Stimulated activated CD4-positive, alpha-beta T cell treated with anti-CD3 and anti-CD28 coated beads, TNF-alpha, amount 100 ng/mL, for 48 hours (primary cell): ENCODE data around the gene CCDC47.

ENCODE experiments used
- DNase-seq, 3 donors: peaks; one replicate each; pipeline ENCODE4 v3.0.0-alpha.2; 2020; ENCODE audit warnings: low read depth in 3 of 3

CCDC47 gene

DNA sequence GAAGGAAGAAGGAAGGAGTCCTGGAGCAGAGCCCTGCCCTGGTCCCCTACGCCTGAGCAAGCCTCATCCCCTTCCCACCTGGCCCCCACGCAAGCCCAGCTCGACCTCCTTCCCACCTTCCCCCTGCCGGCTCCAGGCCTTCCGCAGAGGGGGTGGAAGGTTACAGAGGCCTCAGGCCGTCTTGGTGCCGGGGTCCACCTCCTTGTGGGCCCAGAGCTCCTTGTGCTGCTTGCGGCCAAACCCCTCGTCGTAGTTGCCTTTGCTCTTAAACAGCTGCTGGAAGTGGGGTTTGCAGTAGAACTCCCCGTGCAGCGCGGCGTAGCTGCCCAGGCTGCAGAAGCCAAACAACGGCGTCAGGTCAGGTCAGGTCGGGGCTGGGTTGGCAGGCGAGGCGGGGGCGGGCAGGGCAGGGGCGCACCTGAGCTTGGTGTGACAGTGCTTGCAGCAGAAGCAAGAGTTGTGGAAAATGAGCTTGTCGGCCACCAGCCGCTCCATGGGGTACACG, 75.0 kb downstream of the CCDC47 start:
- DNase-seq: no peak

DNA sequence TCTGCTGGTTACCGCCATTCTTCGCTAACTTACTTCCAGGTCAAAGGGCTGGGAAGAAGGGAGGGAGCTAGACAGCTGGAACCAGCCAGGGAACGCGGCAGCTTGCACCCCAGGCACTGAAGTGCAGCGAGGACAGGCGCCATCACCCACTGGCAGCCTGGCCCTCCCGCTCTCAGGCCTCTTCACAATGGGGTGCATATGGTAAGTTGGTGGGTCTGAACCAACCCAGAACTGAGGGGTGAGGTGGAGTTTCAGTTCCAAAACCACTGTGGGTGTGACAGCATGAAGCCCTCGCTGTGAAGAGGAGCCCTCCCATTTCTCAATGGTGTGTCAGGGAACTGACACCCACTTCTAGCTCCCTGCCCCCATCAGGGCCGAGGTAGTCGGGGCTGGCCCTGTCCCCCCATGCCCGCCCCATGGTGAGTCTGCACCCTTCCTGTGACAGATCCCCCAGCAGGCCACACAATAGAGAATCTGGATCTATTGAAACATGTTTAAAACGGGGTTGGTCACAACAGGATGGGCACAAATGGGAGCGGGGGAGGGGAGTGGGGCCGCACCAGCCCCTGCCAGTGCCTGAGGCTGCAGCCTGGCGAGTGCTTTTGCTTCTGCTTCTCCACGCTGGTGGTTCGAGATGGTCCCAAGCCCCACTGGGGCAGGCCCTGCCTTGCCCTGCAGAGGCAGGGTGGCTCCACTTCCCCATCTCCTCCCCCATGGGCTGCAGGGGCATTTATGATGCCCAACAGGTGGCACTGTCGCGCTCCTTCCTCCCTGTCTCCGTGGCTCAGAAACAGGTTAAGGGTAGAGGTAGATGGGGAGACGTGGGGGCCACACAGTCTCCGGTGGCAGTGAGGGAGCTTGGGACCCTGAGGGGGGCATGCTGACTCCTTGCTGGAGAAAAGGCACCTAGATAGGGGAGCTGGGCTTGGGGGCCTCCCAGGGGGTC, 75.8 kb downstream of the CCDC47 start:
- peak; percentile 55 to 69 (median 65) for DNase-seq

DNA sequence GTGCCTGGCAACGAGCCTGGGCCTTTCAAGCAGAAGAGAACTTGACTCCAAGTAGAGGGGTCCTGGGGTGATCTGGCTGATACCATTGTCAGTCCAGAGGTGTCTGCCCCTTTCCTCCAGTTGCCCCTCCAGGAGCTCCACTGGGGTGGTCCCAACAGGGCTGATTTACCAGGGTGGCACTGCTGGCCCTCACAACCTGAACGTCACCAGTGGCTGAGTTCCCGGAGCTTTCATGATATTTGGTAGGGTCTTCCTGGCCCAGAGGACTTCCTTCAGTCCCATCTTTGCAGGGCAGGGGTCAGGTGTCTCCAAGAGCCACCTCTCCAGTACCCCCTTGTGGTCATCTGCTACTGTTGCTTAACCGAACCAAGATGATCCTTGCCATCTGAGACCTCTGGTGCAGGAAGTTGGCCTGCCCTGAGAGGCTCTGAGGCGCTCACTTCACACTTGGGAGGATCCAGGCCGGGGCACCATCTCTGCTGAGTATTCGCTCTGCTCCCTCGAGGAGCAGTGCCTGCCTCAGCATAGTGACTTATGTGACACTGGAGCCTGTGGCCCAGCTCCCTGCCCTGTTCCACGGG, 76.9 kb downstream of the CCDC47 start:
- DNase-seq: no peak

DNA sequence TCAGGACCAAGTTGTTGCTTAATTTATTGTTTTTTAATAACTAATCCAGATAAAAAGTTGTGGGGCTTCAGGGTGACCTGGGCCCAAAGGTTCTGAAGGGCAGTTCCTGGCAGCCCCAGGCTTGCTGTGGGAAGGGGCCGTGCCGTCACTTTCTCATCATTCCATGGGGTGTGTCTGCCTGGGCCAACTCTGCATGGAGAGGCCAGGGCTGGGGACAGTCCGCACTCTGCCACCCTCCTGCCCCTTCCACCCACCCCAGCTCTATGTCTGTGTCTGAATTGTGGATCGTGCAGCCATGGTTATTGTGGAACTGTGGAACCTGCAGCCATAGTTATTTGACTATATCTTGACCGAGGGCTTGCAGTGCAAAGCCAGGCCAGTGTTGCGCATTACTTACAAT, 77.5 kb downstream of the CCDC47 start:
- no peak for DNase-seq
